Hepatocyte (in vitro differentiated cells): ENCODE results near the gene SNED1. TPM values are rescaled to one million over a fixed set of nuclear protein-coding genes. Genes with fewer than 3 reads are reported as not detected.

Source experiments
- DNase-seq: peaks from one replicate; pipeline ENCODE4 v3.0.0-alpha.2; 2016; ENCODE audit warnings: low spot score
- H2AFZ ChIP-seq: fragments of 200-600 bp; sonication (generic); 2 replicates; pipeline ENCODE4 v1.6.0; 2016; ENCODE audit warnings: antibody characterized with exemption, mild to moderate bottlenecking
- H3K27ac ChIP-seq: fragments of 200-600 bp; sonication (generic); 2 replicates; pipeline ENCODE4 v1.5.1; 2016; ENCODE audit warnings: mild to moderate bottlenecking
- H3K27me3 ChIP-seq: fragments of 200-600 bp; sonication (generic); 2 replicates; pipeline ENCODE4 v1.6.1; 2016
- H3K36me3 ChIP-seq: fragments of 200-600 bp; sonication (generic); replicated peaks from 2 replicates; pipeline ENCODE4 v1.5.1; 2016; ENCODE audit warnings: low read depth; ENCODE audit not compliant: insufficient read depth
- H3K4me1 ChIP-seq: fragments of 200-600 bp; sonication (generic); 2 replicates; pipeline ENCODE4 v1.5.1; 2016; ENCODE audit warnings: mild to moderate bottlenecking, moderate library complexity; ENCODE audit not compliant: insufficient read depth
- H3K4me2 ChIP-seq: fragments of 200-600 bp; sonication (generic); 2 replicates; pipeline ENCODE4 v1.6.0; 2016
- H3K4me3 ChIP-seq: fragments of 200-600 bp; sonication (generic); 2 replicates; pipeline ENCODE4 v1.5.1; 2016; ENCODE audit warnings: mild to moderate bottlenecking
- H3K79me2 ChIP-seq: fragments of 200-600 bp; sonication (generic); 2 replicates; pipeline ENCODE4 v1.6.0; 2017; ENCODE audit warnings: mild to moderate bottlenecking
- H3K9me2 ChIP-seq: fragments of 200-600 bp; sonication (generic); replicated peaks from 2 replicates; pipeline ENCODE4 v1.6.0; 2017; ENCODE audit warnings: mild to moderate bottlenecking; ENCODE audit not compliant: insufficient read depth
- H3K9me3 ChIP-seq: fragments of 200-600 bp; sonication (generic); 2 replicates; pipeline ENCODE4 v1.5.1; 2016; ENCODE audit warnings: low read depth, mild to moderate bottlenecking
- H4K20me1 ChIP-seq: fragments of 200-600 bp; sonication (generic); 2 replicates; pipeline ENCODE4 v1.6.0; 2016; ENCODE audit warnings: mild to moderate bottlenecking; ENCODE audit not compliant: insufficient read depth, poor library complexity, severe bottlenecking
- CTCF ChIP-seq: fragments of 200-600 bp; sonication (generic); IDR thresholded peaks from 2 replicates; pipeline ENCODE4 v1.5.1; 2016; ENCODE audit warnings: antibody characterized with exemption, mild to moderate bottlenecking; ENCODE audit not compliant: poor library complexity
- EZH2 ChIP-seq: fragments of 200-600 bp; sonication (generic); IDR thresholded peaks from 2 replicates; pipeline ENCODE4 v1.6.1; 2016; ENCODE audit warnings: antibody characterized with exemption, mild to moderate bottlenecking, borderline replicate concordance
- EZH2phosphoT487 ChIP-seq: fragments of 200-600 bp; sonication (generic); IDR thresholded peaks from one replicate; pipeline ENCODE4 v1.6.1; 2018; ENCODE audit warnings: antibody characterized with exemption, mild to moderate bottlenecking, low read depth, moderate library complexity; ENCODE audit not compliant: unreplicated experiment, severe bottlenecking
- WGBS: methylation state at CpG from one replicate; pipeline ENCODE4 v1.1.6; 2016; ENCODE audit warnings: low lambda C conversion rate; ENCODE audit errors: missing lambda C conversion rate; 5-methylcytosine and 5-hydroxymethylcytosine counted together
- polyA plus RNA-seq: library from polyadenylated mRNA; unstranded; fragments of >200 nt; fragmentation: Nextera tagmentation; extraction: Ambion mirVana; gene quantifications from 2 replicates; pipeline ENCODE4 v1.2.1, GENCODE V29; 2016
- total RNA-seq: library from RNA; depleted of rRNA; stranded (reverse); fragments of >200 nt; gene quantifications from 2 replicates; pipeline ENCODE4 v1.2.3, GENCODE V29; 2014

SNED1 gene
- total and polyA plus RNA-seq, 2 experiments from 2014 or later, result 4.6 to 6.5 TPM

- H3K27ac ChIP-seq, result no peak overlapping the region
- no peak overlapping the region for H2AFZ ChIP-seq
- no peaks in the 10 kb centered on the region for H3K9me2 ChIP-seq
- WGBS, result 89% methylated on average over 4 of the region's 4 CpGs
- H3K4me2 ChIP-seq, result no peak overlapping the region
- no peaks in the 10 kb centered on the region for H3K79me2 ChIP-seq
- no peaks in the 10 kb centered on the region for H3K36me3 ChIP-seq
- no peaks in the 10 kb centered on the region for H4K20me1 ChIP-seq
- no peak for DNase-seq
- H3K4me3 ChIP-seq, result no peak overlapping the region
- no peaks in the 10 kb centered on the region for H3K9me3 ChIP-seq
- H3K4me1 ChIP-seq, result peaks cover 4% of the 10 kb centered on the region
- no peak for TF ChIP-seq EZH2phosphoT487
- peaks cover 51% of the 10 kb centered on the region for H3K27me3 ChIP-seq
These were observed 41.0 kb downstream of the SNED1 start for GRCh38 chr2:241039416-241039815.

GRCh38 chr2:241040081-241040803 is 41.8 kb downstream of the SNED1 start:
- Histone ChIP-seq H2AFZ (no peak overlapping the region), H3K9me2 (no peaks in the 10 kb centered on the region), H3K27ac (no peak overlapping the region), H3K4me2 (no peak overlapping the region), H3K4me1 (peaks cover 4% of the 10 kb centered on the region), H3K79me2 (no peaks in the 10 kb centered on the region), H3K4me3 (no peak overlapping the region), H3K36me3 (no peaks in the 10 kb centered on the region), H3K9me3 (no peaks in the 10 kb centered on the region), H4K20me1 (no peaks in the 10 kb centered on the region), H3K27me3 (peaks cover 52% of the 10 kb centered on the region)
- WGBS, result 90% methylated on average over 13 of the region's 13 CpGs
- TF ChIP-seq EZH2, result no peak
- no peak for TF ChIP-seq CTCF
- TF ChIP-seq EZH2phosphoT487, result no peak
- DNase-seq, result no peak

GRCh38 chr2:241041589-241042158 is 43.3 kb downstream of the SNED1 start:
- WGBS, result 73% methylated on average over 5 of the region's 5 CpGs
- H3K4me2 ChIP-seq, result no peak overlapping the region
- H3K9me2 ChIP-seq, result no peaks in the 10 kb centered on the region
- peaks cover 44% of the 10 kb centered on the region for H3K27me3 ChIP-seq
- no peaks in the 10 kb centered on the region for H3K36me3 ChIP-seq
- H3K9me3 ChIP-seq, result no peaks in the 10 kb centered on the region
- no peak for DNase-seq
- H3K79me2 ChIP-seq, result no peaks in the 10 kb centered on the region
- no peak overlapping the region for H3K27ac ChIP-seq
- H3K4me1 ChIP-seq, result peaks cover 2% of the 10 kb centered on the region
- no peak overlapping the region for H2AFZ ChIP-seq
- no peak for TF ChIP-seq EZH2
- H3K4me3 ChIP-seq, result no peak overlapping the region
- H4K20me1 ChIP-seq, result no peaks in the 10 kb centered on the region

GRCh38 chr2:241043581-241043980 is 45.2 kb downstream of the SNED1 start:
- TF ChIP-seq CTCF (no peak), EZH2 (no peak), EZH2phosphoT487 (no peak)
- no peak overlapping the region for H3K27ac ChIP-seq
- no peak overlapping the region for H2AFZ ChIP-seq
- no peaks in the 10 kb centered on the region for H3K9me2 ChIP-seq
- no peak for DNase-seq
- H3K4me1 ChIP-seq, result no peaks in the 10 kb centered on the region
- peaks cover 25% of the 10 kb centered on the region for H3K27me3 ChIP-seq
- no peaks in the 10 kb centered on the region for H3K9me3 ChIP-seq
- H4K20me1 ChIP-seq, result no peaks in the 10 kb centered on the region
- no peak overlapping the region for H3K4me3 ChIP-seq
- no peaks in the 10 kb centered on the region for H3K79me2 ChIP-seq
- no peak overlapping the region for H3K4me2 ChIP-seq
- H3K36me3 ChIP-seq, result no peaks in the 10 kb centered on the region
